PC-9 (cell line): ENCODE data around the gene EOGT.

Source experiments
- EZH2 ChIP-seq: fragments of 200-600 bp; sonication (generic); IDR thresholded peaks from 2 replicates; pipeline ENCODE4 v1.8.0; 2017; ENCODE audit warnings: antibody characterized with exemption, low read depth
- TF ChIP-seq, protein P1 (sequence below): fragments of 200-600 bp; sonication (generic); conservative IDR thresholded peaks from 2 replicates; pipeline ENCODE4 v1.6.1; 2017; ENCODE audit warnings: mixed run types, antibody characterized with exemption, mild to moderate bottlenecking, moderate library complexity

DNA sequence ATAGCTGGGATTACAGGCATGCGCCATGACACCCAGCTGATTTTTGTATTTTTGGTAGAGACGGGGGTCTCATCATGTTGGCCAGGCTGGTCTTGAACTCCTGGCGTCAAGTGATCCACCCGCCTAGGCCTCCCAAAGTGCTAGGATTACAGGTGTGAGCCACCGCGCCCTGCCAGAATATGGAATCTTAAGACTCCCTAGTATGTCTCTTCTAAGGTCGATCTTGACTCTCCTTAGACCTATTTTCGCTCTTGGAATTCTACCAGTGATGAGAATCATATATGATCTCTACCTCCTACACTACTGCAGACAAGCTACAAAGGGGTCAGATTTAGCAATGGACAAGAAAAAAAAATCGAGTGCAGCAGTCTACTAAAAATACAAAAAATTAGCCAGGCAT, 19.3 kb upstream of the EOGT start:
- TF ChIP-seq, protein P1, sequence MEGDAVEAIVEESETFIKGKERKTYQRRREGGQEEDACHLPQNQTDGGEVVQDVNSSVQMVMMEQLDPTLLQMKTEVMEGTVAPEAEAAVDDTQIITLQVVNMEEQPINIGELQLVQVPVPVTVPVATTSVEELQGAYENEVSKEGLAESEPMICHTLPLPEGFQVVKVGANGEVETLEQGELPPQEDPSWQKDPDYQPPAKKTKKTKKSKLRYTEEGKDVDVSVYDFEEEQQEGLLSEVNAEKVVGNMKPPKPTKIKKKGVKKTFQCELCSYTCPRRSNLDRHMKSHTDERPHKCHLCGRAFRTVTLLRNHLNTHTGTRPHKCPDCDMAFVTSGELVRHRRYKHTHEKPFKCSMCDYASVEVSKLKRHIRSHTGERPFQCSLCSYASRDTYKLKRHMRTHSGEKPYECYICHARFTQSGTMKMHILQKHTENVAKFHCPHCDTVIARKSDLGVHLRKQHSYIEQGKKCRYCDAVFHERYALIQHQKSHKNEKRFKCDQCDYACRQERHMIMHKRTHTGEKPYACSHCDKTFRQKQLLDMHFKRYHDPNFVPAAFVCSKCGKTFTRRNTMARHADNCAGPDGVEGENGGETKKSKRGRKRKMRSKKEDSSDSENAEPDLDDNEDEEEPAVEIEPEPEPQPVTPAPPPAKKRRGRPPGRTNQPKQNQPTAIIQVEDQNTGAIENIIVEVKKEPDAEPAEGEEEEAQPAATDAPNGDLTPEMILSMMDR: no peak
- no peak for TF ChIP-seq EZH2
